ENCODE measurements around the gene TRMU.

The TRMU gene

DNA sequence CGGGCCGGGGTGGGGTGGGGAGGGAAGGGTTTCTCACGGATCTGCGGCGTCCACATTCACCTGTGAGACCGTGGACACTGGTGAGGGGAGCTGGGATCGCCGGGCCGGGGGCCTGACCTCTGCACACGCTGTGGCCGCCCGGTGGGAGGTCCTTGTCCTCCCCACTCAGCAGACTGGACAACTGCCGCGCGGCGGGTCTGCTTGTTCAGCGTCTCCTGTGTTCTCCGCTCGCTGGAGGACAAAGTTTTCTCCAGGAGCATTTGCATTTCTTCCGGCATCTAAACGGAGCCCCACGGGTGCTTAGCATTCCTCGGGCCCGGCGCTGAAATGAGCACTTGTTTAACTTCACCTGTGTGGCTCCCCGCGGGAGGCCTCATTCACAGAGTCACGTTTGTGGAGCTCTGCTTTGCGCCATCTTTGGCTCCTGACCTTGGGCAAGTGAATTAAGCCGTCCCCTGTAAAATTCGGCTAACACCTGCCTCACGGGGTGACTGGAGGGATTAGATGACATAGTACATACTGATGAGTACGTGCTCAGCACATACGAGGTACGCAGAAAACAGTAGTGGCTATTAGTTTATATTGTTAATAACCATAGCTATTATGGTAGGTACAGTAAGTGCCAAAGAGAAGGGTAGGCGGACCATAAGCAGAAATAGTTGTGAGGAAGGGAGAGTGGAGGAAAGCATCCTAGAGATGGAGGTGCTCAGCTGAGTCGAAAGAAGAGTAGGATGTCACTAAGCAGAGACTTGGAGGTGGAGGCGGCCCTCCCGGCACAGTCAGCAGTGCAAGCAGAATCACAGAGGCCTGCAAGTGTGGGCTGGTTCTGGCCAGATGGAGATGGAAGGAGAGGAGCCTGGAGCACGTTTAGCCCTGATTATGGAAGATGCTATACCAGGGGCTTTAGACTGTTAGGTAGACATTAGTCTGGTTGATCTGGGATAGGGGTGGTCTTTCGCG is 885 bp downstream of the TRMU start:
- peak overlapping the region; percentile 93 for H3K4me3 ChIP-seq (ENCODE audit: low read depth, low read length)
- no peak for TF ChIP-seq CTCF (IDR thresholded peaks at IDR 0.05; ENCODE audit: low read depth, low read length)
- in situ Hi-C loops (cut with HindIII; ENCODE audit: low sequenced_read_pairs) = no loop called here
- no peak for DNase-seq (ENCODE audit: low read depth, low spot score)

GRCh38 chr22:46337870-46338269 is 2.4 kb downstream of the TRMU start:
- no peak for TF ChIP-seq CTCF (IDR thresholded peaks at IDR 0.05; ENCODE audit: low read depth, low read length)

DNA sequence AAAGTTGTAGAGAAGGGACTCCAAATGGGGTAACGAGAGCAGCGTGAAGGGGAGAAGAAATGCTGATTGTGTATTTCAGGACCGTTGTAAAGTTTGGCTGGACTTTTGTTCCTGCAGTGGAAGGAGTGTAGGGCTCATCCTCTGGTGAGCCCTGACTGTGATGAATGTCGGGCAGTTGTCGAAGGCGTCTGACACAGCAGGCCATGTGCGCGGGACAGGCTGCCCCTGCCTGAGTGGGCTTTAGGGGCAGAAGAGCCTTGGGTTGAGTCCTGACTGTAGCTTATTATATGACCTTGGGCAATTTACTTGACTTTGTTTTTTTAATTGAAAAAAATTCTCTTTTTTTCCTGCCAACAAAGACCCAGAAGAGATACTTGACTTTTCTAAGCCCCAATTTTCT is 3.1 kb downstream of the TRMU start:
- no peak for DNase-seq (ENCODE audit: low read depth, low spot score)
- in situ Hi-C loops (cut with HindIII; ENCODE audit: low sequenced_read_pairs) = no loop called here
- TF ChIP-seq CTCF (IDR thresholded peaks at IDR 0.05; ENCODE audit: low read depth, low read length) = no peak
- H3K4me3 ChIP-seq (ENCODE audit: low read depth, low read length) = no peak overlapping the region

More at GRCh38 chr22:46337870-46338269, 2.4 kb downstream of the TRMU start:
- no peak overlapping the region for H3K4me3 ChIP-seq (ENCODE audit: low read depth, low read length)
- no peak for DNase-seq (ENCODE audit: low read depth, low spot score)
- in situ Hi-C loops (cut with HindIII; ENCODE audit: low sequenced_read_pairs) = no loop called here

DNA sequence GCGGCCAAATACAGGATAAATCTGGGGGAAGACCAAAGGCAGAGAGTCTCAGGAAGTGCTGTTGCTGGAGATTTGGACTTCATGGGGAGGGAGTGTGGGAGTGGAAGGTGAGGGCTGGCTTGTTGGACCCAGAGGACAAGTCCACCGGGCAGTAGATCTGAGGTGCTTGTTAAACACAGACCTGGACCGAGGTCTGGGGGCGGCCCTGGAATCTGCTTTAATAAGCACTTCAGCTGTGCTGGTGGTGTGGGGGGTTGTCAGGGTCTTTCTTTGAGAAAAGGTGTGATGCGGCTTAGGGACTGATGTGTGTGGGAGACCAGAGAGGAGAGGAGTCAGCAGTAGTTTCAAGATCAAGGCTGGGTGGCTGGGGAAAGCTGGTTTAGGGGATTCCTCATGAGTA is 4.4 kb downstream of the TRMU start:
- no peak for TF ChIP-seq CTCF (IDR thresholded peaks at IDR 0.05; ENCODE audit: low read depth, low read length)
- DNase-seq (ENCODE audit: low read depth, low spot score) = no peak
- in situ Hi-C loops (cut with HindIII; ENCODE audit: low sequenced_read_pairs) = no loop called here
- H3K4me3 ChIP-seq (ENCODE audit: low read depth, low read length) = no peak overlapping the region

DNA sequence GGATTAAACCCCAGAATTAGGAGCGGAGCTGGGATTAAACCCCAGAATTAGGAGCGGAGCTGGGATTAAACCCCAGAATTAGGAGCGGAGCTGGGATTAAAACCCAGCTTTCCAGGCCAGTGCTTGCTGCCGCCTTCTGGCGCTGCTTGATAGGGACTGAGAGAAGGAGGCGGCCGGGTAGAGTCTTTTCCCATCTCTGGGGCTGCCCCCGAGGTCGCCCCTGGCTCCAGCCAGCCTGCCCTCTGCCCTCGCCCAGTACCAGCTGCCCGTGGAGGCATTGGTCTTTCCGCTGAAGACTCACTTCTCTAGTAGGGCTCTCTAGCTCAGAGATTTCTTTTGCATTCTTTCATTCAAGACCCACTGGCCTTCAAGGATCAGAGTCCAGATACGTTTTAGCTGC is 5.2 kb downstream of the TRMU start:
- no peak overlapping the region for H3K4me3 ChIP-seq (ENCODE audit: low read depth, low read length)
- DNase-seq (ENCODE audit: low read depth, low spot score) = no peak
- TF ChIP-seq CTCF (IDR thresholded peaks at IDR 0.05; ENCODE audit: low read depth, low read length) = no peak
- in situ Hi-C loops (cut with HindIII; ENCODE audit: low sequenced_read_pairs) = no loop called here

- no peak for TF ChIP-seq CTCF (IDR thresholded peaks at IDR 0.05; ENCODE audit: low read depth, low read length)
- in situ Hi-C loops (cut with HindIII; ENCODE audit: low sequenced_read_pairs) = no loop called here
- DNase-seq (ENCODE audit: low read depth, low spot score) = no peak
- no peak overlapping the region for H3K4me3 ChIP-seq (ENCODE audit: low read depth, low read length)
Observed at GRCh38 chr22:46346680-46347405, 11.3 kb downstream of the TRMU start.

All from astrocyte of the spinal cord (primary cell).